ENCODE data around the gene TRMT112.

The TRMT112 gene

DNA sequence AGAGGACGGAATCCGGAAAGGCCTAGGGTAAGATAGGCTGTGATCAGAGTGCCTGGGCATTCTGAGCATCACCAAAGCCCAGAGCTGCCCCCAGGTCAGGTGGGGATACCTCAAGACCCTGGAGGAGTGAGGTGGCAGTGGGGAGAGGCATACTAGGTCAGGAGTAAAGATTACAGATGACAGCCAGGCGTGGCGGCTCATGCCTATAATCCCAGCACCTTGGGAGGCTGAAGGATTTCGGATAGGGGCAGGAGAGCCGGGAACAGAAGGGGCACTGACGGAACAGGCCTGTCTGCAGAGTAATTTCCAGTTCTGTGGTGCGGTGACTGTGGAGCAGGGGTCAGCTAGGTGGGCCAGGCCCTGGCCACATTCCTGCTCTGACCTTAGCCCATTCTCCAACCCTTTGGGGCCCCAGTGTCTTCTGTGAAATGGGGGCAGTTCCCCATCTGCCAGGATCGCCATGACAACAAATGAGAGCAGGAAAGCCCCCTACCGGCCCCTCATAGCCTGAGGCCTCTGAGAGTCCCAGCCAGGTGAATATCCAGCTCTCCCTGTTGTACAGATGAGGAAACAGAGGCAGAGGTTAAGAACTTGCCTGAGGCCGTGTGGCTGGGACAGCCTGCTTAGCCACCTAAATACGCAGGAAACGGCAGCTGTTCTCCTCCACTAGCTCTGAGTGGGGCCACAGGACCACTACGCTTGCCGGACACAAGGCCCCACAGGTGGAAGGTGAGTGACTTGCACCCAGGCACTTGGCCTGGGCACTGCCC is 42.1 kb downstream of the TRMT112 start:
- DNase-seq (ENCODE audit: low read depth) = no peak

- peak; percentile 94 for DNase-seq (ENCODE audit: low read depth)
Measured at GRCh38 chr11:64269540-64270220, 47.7 kb downstream of the TRMT112 start.

GRCh38 chr11:64268893-64269539 is 48.3 kb downstream of the TRMT112 start:
- peak; percentile 26 for DNase-seq (ENCODE audit: low read depth)

DNA sequence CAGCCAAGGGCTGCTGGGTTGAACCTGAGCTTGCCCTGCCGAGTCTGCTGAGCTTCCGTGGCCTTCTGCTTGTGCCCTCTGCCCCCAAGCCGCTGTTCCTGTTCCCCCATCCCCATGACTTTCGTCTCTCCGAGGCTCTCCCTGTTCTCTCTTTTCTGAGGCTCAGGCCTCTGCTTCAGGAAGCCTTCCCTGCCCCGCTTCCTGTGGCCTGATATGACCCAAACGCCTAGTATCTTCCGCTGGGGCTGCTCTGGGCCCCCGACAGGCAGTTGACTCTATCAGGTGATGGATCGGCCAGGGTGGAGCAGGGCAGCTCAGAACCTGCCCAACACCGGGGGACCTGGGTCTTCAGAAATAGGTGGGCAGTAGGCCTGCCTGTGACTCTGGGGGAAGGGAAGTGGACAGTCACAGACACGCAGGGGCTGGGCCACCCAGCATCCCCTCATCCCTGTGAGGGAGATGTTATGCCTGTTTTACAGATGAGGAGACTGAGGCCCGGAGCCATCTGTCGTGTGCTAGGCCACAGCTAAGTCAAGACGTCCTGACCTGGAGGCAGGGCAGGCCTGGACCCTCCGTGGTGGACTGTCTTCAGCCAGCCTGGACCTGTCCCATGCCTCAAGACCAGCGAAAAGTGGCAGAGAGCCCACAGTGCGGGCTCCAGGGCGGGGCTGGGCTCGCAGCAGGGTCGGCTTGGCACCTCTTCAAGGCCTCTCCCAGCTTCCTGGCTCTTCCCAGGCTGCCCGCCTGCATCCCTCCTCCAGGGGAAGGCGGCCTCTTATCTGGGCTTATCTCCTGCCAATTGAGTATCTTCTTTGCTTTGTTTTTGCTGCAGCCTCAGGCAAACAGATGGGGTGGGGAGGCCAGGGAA is 49.1 kb downstream of the TRMT112 start:
- DNase-seq (ENCODE audit: low read depth) = no peak

GRCh38 chr11:64267207-64267945 is 50.0 kb downstream of the TRMT112 start:
- DNase-seq (ENCODE audit: low read depth) = no peak
